Activated naive CD4-positive, alpha-beta T cell treated with anti-CD3 and anti-CD28 coated beads, Interleukin-2, amount 50 U/mL, for 72 hours (primary cell): Measurements from ENCODE around the gene GAL3ST3. TPM values are rescaled to one million over a fixed set of nuclear protein-coding genes. Genes with fewer than 3 reads are reported as not detected.
A peak's percentile ranks its signal among the peaks of the same experiment; 100 is the strongest.

Source experiments
- ATAC-seq, 2 donors: fragments of 150-1000 bp; cut with Tn5 transposase; 2 replicates each; pipeline ENCODE4 v1.10.0; 2021; ENCODE audit warnings: mild to moderate bottlenecking in 2 of 2, moderate library complexity in 2 of 2
- DNase-seq, 2 donors: peaks; one replicate each; pipeline ENCODE4 v3.0.0; 2021 to 2022; ENCODE audit warnings: low spot score in 2 of 2
- H3K27ac Mint-ChIP-seq, 2 donors: one replicate each; pipeline ENCODE4 v1.8.0; 2022; ENCODE audit warnings: mild to moderate bottlenecking in 2 of 2, mixed read lengths in 2 of 2
- H3K36me3 Mint-ChIP-seq, 2 donors: one replicate each; pipeline ENCODE4 v1.8.0; 2022; ENCODE audit warnings: mixed read lengths in 2 of 2
- H3K9me3 Mint-ChIP-seq, 2 donors: one replicate each; pipeline ENCODE4 v1.8.0; 2022; ENCODE audit warnings: mixed read lengths in 2 of 2
- total RNA-seq, 2 donors: library from RNA; stranded (reverse); gene quantifications; one replicate each; pipeline ENCODE4 v1.2.3, GENCODE V29; 2022

GAL3ST3 gene
- total RNA-seq, 2 donors from 2014 or later: 0.14 to 1.1 TPM

DNA sequence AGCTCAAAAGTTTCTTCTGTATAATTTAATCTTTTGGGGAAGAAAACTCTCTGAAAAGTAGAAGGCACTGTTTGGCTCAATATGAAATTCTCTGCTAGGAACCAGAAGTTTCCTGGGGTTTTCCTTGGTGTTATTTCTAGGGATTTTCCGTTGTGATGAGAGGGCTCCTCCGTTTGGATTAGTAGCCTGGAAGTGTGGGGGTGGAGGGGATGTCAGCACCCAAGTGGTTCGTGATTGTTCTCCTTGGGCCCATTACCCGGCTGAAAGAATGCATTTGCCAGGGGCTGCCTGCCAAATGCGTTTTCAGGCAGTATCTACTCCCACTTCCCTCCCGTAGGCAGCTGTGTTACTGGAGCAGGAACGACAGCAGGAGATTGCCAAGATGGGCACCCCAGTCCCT lies 7.5 kb upstream of the GAL3ST3 start:
- ATAC-seq (no peak), DNase-seq (no peak)
- H3K9me3 Mint-ChIP-seq: no peaks in the 10 kb centered on the region
- H3K36me3 Mint-ChIP-seq: peaks cover 52 to 78% of the 10 kb centered on the region in 2 donors
- peak overlapping the region in 1 of 2 donors; percentile 44 for H3K27ac Mint-ChIP-seq

- DNase-seq: no peak
- no peak for ATAC-seq
- H3K36me3 Mint-ChIP-seq: peaks cover 39 to 63% of the 10 kb centered on the region in 2 donors
- H3K9me3 Mint-ChIP-seq: no peaks in the 10 kb centered on the region
- peak overlapping the region; percentile 4 to 42 for H3K27ac Mint-ChIP-seq
Measured at GRCh38 chr11:66055021-66055420, 6.1 kb upstream of the GAL3ST3 start.

DNA sequence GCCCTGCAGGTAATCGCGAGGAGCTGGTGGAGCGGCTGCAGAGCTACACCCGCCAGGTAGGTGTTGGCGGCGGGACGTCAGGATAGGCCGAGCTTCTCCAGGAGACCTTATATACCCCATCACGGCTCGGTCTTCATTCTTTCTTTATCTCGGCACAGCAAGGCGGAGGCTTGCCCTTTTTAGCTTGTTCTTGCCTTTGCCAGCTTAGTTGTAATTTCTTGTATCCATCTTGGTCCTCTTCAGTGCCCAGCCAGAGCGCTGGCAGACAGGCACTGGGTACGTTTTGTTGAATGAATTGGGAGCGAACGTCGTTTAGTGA lies 3.7 kb upstream of the GAL3ST3 start:
- ATAC-seq: no peak
- peak overlapping the region; percentile 92 to 100 for H3K27ac Mint-ChIP-seq
- peaks cover 26 to 44% of the 10 kb centered on the region in 2 donors for H3K36me3 Mint-ChIP-seq
- DNase-seq: no peak
- no peaks in the 10 kb centered on the region for H3K9me3 Mint-ChIP-seq

DNA sequence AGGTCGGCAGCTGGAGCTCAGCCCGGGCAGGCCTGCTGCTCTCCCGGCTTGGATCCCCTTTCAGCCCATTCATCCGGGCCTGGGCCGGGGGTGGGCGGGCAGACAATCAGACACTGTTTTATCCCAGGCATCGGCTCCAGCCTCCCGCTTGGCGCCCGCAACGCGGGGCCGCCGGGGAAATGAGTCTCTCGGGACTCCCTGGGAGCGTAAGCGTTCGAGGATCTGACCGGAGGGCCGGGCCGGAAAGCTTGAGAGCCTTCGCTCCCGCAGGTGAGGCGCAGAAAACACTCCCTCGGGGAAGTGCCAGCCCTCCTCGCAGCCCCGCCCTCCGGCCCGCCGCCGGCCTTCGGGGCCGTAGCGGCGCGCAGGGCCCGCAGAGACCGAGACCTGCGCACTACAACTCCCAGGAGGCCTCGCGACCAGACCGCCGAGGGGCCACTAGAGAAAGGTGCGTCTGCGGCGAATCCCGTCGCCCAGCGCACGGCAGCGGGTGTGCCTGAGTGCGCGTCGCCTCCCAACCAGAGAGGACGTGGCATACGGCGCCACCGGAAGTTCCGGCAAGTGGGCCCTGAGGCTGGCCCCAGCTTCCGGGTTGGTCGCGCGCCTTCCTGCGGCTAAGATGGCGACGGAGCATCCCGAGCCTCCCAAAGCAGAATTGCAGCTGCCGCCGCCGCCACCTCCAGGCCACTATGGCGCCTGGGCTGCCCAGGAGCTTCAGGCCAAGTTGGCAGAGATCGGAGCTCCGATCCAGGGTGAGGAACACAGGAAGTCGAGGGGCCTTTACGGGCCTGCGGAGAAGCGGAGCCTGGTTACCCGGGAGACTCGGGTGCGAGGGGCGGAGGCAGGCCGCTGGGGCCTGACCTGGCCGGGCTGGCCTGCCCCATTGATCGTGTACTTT lies 3.1 kb upstream of the GAL3ST3 start, which contains the start of gene SF3B2:
Gene SF3B2, plus strand, starts transcription at position 599 of the 898 bp plus-strand sequence. Its CDS starts 21 bp downstream, at position 620.
- ATAC-seq (peak; percentile 99), DNase-seq (peak; percentile 94 to 99)
- peaks cover 21 to 39% of the 10 kb centered on the region in 2 donors for H3K36me3 Mint-ChIP-seq
- H3K9me3 Mint-ChIP-seq: no peaks in the 10 kb centered on the region
- H3K27ac Mint-ChIP-seq: peak within 1 kb of the TSS; percentile 92 to 100

DNA sequence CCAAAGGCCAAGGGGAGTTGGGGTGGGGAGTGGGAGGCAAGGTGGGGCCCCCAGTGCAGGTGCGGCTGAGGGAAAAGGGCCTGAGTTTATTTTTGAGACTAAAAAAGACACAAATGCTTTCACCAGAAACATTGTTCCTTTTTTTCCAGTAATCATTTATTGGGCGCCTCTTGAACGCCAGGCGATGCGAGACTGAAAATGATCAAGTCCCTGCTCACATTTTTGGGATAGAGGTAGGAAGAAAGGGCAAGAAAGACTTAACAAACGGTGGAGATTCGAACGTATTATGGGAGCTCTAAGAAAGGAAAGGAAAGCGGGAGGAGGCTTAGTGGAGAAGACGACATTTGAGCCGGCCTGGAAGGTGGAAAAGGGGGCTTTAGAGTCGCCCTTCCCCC lies 2.4 kb upstream of the GAL3ST3 start:
- DNase-seq (no peak), ATAC-seq (no peak)
- Mint-ChIP-seq H3K27ac (peak overlapping the region; percentile 92 to 97), H3K36me3 (peaks cover 20 to 34% of the 10 kb centered on the region in 2 donors), H3K9me3 (no peaks in the 10 kb centered on the region)

GRCh38 chr11:66050581-66051231 lies 1.7 kb upstream of the GAL3ST3 start:
- H3K27ac Mint-ChIP-seq: peak overlapping the region; percentile 92 to 97
- no peak for ATAC-seq
- no peak for DNase-seq
- peaks cover 20 to 30% of the 10 kb centered on the region in 2 donors for H3K36me3 Mint-ChIP-seq
- no peaks in the 10 kb centered on the region for H3K9me3 Mint-ChIP-seq

DNA sequence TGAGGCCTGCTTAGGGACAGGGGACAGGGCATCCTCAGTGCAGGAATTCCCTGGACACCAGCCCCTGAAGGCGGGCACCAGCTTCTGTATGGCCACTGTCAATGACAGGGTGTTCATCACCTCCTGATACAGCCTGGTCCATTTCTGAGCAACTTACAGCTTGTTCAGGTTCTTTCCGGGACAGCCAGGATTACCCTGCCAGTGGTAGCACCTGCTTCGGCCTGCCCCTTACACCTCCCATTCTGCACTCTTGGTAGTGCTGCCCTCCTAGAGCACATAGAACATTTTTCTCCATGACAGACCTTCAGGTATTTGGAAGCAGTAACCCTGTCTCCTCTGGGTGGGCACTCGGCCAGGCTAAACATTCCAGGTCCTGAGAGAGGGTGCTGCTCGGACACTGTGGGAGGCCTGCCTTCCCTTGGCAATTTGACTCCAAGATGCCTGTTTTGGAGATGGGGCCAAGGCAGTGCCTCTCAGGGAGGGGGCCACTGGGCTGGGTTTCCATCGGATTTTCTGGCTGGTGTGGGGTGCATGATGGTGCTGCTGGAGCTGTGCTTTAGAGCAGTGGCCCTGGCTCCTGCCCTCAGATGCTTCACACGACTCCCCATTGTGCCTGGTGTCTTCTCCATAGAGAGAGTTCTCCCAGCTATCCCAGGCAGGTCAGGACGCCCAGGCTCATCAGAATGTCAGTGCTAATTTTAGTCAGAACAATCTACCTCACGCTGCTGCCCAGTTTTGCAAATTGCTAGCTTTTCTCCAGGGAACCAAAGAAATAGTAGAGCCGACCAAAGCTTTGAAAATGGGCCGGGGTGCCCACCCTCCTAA lies 1.2 kb downstream of the GAL3ST3 start:
- Mint-ChIP-seq H3K9me3 (no peaks in the 10 kb centered on the region), H3K27ac (no peak overlapping the region), H3K36me3 (peaks cover 8% of the 10 kb centered on the region in 2 donors)
- no peak for ATAC-seq
- DNase-seq: no peak

GRCh38 chr11:66046901-66047300 lies 2.1 kb downstream of the GAL3ST3 start:
- no peaks in the 10 kb centered on the region for H3K9me3 Mint-ChIP-seq
- DNase-seq (no peak), ATAC-seq (no peak)
- H3K36me3 Mint-ChIP-seq: no peaks in the 10 kb centered on the region
- H3K27ac Mint-ChIP-seq: no peak overlapping the region

DNA sequence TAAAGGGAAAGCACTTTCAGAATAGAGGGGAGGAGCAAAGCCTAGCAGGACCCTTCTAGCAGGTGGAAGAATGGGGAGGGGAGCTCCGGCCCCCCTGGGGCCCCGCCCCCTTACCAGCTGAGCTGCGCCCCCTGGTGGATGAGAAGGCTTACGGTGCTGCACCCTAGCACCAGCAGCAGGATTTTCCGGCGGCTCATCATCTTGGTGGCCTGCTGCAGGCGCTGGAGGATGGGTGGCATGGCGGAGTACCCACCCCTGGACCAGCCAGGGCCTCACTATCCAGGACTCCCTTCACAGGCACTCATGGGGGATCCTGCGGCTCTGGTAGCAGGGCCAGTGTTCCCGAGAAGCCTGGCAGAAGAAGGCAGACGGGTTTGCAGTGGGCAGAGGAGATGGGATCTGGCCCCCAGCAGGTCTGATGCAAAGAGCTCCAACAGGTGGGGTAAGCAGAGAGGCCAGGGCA lies 3.8 kb downstream of the GAL3ST3 start:
- Mint-ChIP-seq H3K9me3 (no peaks in the 10 kb centered on the region), H3K36me3 (no peaks in the 10 kb centered on the region), H3K27ac (peak overlapping the region in 1 of 2 donors; percentile 2)
- ATAC-seq (peak; percentile 92 to 94), DNase-seq (peak; percentile 72 to 93)

GRCh38 chr11:66044757-66045156 lies 4.2 kb downstream of the GAL3ST3 start:
- DNase-seq (peak in 1 of 2 donors; percentile 18), ATAC-seq (peak; percentile 64 to 70)
- Mint-ChIP-seq H3K36me3 (no peaks in the 10 kb centered on the region), H3K27ac (peak overlapping the region in 1 of 2 donors; percentile 2), H3K9me3 (no peaks in the 10 kb centered on the region)

DNA sequence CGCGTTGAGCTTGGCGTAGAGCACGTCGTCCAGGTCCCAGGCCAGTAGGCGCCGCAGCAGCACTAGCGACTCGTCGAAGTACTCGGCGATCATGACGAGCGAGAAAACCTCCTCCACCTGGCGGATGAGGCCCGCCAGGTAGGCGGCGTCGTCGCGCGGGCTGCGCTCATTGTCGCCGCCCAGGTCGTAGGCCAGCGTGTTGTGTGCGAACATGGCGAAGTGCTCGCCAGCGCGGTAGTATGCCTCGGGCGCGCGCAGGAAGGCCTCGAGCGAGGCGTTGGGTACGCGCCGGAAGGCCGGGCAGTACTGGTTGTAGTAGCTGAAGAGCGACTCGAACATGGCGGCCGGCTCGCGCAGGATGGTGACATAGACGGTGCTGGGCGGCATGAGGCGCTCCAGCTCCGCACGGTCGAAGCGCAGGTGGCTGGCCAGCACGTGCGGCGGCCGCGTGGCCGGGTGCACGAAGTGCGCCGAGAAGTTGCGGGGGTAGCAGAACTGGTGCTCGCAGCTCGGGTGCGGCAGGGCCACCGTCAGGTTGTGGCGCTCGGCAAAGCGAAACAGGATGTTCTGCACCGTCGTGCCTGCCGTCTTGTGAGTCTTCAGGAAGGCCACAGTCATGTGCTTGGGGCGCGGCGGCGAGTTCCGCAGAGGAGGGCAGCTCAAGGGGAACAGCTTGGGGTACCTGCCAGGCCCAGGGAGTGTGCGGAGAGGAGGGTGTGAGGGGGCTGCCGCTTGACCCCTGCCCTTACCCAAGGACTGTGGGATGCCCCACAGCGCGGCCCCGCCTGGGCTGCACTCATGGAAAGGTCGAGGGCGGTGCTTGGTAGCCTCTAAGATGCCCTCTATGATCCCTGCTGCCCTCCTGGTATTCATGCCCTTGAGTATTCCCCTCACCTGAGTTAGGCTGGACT lies 5.7 kb downstream of the GAL3ST3 start:
- no peak for DNase-seq
- Mint-ChIP-seq H3K36me3 (no peaks in the 10 kb centered on the region), H3K9me3 (no peaks in the 10 kb centered on the region), H3K27ac (no peak overlapping the region)
- no peak for ATAC-seq

DNA sequence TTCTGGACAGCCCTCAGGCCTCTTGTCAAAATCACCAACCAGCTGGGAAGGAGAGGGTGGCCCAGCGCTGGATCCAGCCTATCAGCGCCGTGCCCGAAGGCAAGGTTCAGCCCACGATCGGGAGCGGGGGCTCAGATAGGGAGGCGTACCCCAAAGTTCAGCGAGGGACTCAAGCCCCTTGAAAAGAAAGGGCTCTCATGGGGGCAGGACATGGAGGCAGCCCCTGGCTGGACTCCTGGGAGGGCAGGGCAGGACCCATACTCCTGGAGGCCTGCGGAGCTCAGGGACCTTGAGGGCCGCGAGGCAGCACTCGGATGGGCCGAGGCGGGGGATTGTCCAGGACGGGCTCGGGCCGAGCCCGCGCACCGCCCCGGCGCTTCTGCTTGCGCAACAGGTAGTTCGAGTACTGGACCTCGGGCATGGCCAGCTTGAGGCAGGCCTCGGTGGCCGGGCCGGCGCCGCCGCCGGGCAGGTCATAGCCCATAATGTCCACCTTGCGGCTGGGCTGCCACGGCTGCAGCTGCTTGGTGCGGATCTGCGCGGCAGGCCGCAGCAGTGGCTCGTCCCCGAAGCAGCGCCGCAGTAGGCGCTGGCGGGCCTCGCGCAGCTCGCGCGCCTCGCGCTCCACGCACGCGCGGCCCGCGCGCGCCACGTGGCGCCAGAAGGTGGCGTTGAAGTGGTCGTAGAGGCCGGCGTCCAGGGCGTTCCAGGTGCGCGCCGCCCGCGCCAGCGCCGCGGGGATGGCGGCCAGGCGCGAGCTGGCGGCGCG lies 6.5 kb downstream of the GAL3ST3 start:
- no peak overlapping the region for H3K27ac Mint-ChIP-seq

GRCh38 chr11:66039765-66040164 lies 9.2 kb downstream of the GAL3ST3 start:
- no peaks in the 10 kb centered on the region for H3K36me3 Mint-ChIP-seq
- ATAC-seq: no peak

More for the DNA sequence above, 6.5 kb downstream of the GAL3ST3 start:
- Mint-ChIP-seq H3K36me3 (no peaks in the 10 kb centered on the region), H3K9me3 (no peaks in the 10 kb centered on the region)
- DNase-seq (no peak), ATAC-seq (no peak)

DNA sequence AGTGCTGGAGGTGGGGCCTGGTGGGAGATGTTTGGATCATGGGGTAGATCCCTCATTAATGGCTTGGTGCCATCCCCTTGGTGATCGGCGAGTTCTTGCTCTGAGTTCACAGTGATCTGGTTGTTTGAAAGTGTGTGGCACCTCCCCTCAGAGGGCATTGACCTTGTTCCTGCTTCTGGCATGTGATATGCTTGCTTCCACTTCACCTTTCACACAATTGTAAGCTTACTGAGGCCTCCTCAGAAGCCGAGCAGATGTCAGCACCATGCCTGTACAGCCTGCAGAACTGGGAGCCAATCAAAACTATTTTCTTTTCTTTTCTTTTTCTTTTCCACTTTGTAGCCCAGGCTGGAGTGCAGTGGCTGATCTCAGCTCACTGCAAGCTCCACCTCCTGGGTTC lies 11.6 kb downstream of the GAL3ST3 start:
- H3K9me3 Mint-ChIP-seq: no peaks in the 10 kb centered on the region
- ATAC-seq (no peak), DNase-seq (no peak)
- H3K36me3 Mint-ChIP-seq: no peaks in the 10 kb centered on the region
- no peak overlapping the region for H3K27ac Mint-ChIP-seq

More at GRCh38 chr11:66039765-66040164, 9.2 kb downstream of the GAL3ST3 start:
- Mint-ChIP-seq H3K27ac (peak overlapping the region in 1 of 2 donors; percentile 46), H3K9me3 (no peaks in the 10 kb centered on the region)
- DNase-seq: no peak

- no peak for DNase-seq
- Mint-ChIP-seq H3K27ac (no peak overlapping the region), H3K9me3 (no peaks in the 10 kb centered on the region), H3K36me3 (no peaks in the 10 kb centered on the region)
- no peak for ATAC-seq
Measured at GRCh38 chr11:66036334-66036710, 12.6 kb downstream of the GAL3ST3 start.
